ENCODE measurements around the gene TTC29. TPM values are rescaled to one million over a fixed set of nuclear protein-coding genes. Genes with fewer than 3 reads are reported as not detected.

Gene TTC29
- total RNA-seq, 1 donor from 2014 or later: not detected

- DNase-seq (ENCODE audit: low read depth, low spot score): no peak
- H3K27me3 Mint-ChIP-seq (ENCODE audit: low read depth): peaks cover 55% of the 10 kb centered on the region
- H3K4me1 Mint-ChIP-seq: peaks cover 4% of the 10 kb centered on the region
- no peak overlapping the region for H3K27ac Mint-ChIP-seq (ENCODE audit: unreplicated experiment)
- peaks cover 3% of the 10 kb centered on the region for H3K36me3 Mint-ChIP-seq (ENCODE audit: low read depth)
- H3K4me3 Mint-ChIP-seq: no peak overlapping the region
- H3K9me3 Mint-ChIP-seq: peaks cover 3% of the 10 kb centered on the region
- TF ChIP-seq CTCF (conservative IDR thresholded peaks at IDR 0.05): no peak
Measured at GRCh38 chr4:146661367-146661766, 284.3 kb downstream of the TTC29 start.
